ENCODE data around the gene CEP104.

Gene CEP104

GRCh38 chr1:3894626-3895278, 37.7 kb upstream of the CEP104 start:
- DNase-seq (ENCODE audit: low read depth), result no peak

DNA sequence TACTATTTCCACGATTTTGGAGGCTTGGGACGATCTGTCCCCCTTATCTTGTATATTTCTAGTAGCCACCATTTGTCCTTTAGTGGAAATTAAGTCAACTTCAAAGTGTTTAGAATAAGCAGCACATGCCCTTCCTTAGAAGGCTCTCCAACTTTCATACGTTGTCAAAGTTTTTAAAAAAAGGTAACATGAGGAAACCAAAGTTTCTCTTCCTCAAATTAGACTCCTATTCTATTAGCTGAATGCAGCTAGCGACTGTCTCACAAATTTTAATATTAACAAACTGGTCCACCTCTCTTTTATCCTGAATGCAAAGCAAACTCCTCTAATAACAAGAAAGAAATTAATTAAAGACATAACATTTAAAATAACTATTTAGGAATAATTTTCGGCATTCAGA, 36.2 kb upstream of the CEP104 start:
- no peak for DNase-seq (ENCODE audit: low read depth)

- no peak for DNase-seq (ENCODE audit: low read depth)
These were observed 35.7 kb upstream of the CEP104 start for GRCh38 chr1:3892748-3893147.

- no peak for DNase-seq (ENCODE audit: low read depth)
These were observed 34.4 kb upstream of the CEP104 start for GRCh38 chr1:3891329-3891865.

DNA sequence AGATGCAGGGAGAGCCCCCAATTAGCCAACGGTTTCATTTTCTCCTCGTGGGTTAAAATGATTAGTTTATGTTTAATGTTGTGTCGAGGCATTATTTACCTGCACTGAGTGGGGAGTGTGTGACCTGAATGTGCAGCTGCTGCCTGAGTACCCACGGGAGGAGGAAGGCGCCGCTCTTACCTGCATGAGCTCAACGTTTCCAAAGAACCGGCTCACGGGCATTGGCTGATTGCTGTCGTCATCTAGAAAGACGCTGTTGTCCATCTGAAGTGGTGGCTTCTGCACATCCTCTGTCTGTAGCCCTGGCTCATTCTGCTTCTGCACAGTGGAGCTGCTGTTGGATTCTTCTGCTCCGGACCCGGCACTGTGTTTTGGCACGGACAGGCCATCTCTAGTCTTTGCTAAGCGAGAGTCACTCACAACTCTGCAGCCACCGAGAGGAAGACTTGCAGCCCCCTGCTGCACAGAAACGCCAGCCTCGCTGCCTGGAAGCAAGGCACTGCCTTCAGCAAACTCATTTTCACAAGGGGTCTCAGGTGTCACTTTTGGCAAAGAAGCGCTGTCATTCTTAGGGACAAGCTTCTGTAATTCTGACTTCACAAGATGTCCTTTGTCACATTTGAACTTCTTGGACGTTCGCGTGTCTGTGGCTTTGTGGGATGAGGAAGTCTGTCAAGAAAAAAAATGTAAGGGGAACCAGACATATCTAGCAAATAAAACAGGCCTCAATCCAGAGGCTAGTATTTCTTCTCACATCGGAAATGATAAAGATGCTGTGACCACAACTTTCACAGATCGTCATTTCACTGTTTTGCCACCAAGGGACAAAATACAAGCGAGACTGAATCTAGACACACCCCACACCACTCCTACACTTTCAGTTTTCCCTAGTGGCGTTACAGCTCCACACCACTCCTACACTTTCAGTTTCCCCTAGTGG, 33.6 kb upstream of the CEP104 start:
- DNase-seq (ENCODE audit: low read depth), result no peak

- DNase-seq (ENCODE audit: low read depth), result no peak
These were observed 32.9 kb upstream of the CEP104 start for GRCh38 chr1:3889936-3890335.

- no peak for DNase-seq (ENCODE audit: low read depth)
These were observed 31.3 kb upstream of the CEP104 start for GRCh38 chr1:3888301-3888700.

GRCh38 chr1:3886691-3887090, 29.7 kb upstream of the CEP104 start:
- DNase-seq (ENCODE audit: low read depth), result no peak

GRCh38 chr1:3886106-3886670, 29.2 kb upstream of the CEP104 start:
- no peak for DNase-seq (ENCODE audit: low read depth)

DNA sequence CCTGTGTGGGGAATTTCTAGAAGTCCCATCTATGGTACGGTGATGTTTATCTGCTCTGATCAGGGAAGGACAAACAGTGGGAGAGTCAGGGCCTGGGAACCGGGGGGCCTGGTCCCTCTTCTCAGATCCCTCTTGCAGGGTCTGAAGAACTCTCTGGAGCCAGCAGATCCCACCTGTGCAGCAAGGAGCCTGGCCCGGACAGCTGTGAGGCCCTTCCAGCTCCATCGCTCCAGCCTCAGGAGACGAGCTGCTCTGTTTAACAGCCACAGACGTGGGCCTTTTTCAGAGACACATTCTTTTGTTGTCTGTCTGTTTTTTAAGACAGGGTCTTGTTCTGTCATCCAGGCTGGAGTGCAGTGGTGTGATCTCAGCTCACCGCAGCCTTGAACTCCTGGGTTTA, 28.6 kb upstream of the CEP104 start:
- no peak for DNase-seq (ENCODE audit: low read depth)

- no peak for DNase-seq (ENCODE audit: low read depth)
These were observed 28.0 kb upstream of the CEP104 start for GRCh38 chr1:3884966-3885365.

DNA sequence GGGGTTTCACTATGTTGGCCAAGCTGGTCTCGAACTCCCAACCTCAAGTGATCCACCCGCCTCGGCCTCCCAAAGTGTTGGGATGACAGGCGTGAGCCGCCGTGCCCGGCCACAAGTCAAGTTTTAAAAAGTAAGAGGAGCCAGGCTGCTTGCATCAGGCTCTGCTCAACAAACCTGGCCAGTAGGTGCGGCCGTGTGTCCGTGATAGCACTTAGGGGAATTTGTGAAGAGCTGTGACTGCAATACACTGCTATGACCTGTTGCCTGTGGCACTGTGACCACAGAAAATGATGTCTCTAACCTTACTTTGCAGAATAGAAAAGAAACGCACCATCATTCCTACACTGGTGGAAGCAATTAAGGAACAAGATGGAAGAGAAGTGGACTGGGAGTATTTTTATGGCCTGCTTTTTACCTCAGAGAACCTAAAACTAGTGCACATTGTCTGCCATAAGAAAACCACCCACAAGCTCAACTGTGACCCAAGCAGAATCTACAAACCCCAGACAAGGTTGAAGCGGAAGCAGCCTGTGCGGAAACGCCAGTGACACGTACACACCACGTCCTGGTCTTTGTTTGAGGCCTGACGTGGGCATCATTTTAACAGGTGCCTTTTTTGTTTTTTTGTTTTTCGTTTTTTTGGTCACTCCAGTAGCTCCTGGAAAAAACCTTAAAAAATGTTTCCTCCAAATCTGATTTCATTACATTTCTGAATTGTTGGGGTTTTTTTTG, 26.3 kb upstream of the CEP104 start:
- no peak for DNase-seq (ENCODE audit: low read depth)

DNA sequence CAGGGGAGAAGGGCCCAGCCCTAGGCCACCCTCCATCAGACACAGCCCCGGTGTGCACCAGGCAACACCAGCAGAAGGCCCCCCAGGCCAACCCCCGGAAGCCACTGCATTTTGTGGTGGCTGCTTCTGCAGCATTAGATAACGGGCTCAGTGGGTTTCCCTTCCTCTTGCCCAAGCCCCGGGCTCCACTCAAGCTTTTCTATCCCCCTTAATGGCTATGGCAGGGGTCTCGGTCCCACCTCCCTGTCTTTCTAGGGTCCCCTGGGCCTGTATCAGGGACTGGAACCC, 24.1 kb upstream of the CEP104 start:
- DNase-seq (ENCODE audit: low read depth), result no peak

DNA sequence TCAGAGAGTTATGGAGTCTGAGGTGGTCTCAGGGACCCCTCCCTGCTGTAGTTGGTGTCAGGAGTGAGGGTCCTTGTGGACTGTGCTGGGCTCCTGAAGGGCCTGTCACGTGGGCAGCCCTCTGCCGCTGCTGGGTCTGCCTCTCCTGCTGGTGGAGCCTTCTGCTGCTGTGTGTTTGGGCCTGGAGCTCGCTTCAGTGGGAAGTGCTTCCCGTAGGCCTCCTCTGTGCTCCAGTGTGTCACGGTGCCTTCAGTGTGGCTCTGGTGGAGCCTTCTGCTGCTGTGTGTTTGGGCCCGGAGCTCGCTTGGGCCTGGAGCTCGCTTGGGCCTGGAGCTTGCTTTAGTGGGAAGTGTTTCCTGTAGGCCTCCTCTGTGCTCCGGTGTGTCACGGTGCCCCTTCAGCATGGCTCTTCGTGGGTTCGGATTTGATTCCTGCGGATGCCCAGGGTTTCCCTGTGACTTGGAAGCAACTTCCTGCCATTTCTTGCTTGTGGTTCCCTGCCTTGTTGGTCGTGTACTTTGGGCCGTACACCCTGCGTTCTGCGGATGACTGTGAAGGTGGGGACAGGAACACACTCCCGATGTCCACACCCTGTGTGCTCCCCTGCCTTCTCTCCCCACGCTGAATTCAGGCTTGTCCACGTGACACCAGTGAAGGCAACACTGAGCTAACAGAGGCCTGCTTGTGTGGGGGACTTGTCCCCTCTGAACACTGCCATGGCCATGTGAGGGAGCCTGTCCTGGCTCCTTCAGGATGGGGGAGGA, 23.6 kb upstream of the CEP104 start:
- DNase-seq (ENCODE audit: low read depth), result no peak

DNA sequence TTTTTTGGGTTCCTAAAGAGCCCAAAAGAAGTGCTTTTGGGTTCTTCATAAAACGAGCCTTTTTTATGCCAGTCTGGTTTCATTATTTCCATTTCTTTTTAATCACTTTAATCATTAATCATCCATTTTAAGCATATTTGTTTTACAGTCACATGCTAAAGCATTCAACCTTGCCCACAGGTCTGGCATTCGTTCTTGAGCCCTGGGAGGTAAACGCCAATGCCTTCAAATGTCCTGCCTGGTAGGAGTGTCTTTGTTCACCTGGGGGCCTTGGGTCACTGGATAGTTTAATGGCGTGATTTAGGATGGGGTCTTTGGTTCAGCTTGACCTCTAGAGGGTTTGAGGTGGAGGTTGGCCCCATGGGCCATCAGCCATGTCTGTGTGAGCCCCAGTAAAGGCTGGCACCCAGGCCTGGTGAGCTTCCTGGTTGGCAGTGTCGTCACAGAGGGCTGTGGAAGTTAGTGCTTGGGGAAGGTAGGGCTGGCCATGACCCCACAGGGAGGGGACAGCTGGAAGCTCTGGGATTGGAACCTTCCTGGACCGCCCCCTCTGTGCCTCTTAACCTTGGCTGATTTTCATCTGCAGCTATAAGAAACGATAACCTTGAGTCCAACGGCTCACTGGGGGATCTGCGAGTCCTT, 22.9 kb upstream of the CEP104 start:
- no peak for DNase-seq (ENCODE audit: low read depth)

DNA sequence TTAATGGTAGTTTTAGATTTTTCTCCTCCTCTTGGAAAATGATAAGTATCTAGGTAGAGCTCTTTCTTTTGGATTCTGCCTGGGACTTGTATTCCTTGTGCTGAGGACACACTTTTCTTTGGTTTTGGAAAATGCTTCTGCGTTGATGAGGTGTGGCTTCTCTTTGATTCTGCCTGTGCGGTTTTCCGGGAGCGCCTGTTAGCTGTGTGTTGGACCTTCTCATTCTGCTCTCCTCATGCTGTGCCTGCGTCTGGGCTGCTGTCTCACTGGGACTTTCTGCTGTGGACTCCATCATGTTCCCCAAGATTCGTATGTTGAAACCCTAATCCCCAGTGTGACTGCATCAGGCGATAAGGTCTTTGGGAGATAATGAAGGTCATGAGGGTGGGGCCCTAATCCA, 22.1 kb upstream of the CEP104 start:
- DNase-seq (ENCODE audit: low read depth), result no peak

DNA sequence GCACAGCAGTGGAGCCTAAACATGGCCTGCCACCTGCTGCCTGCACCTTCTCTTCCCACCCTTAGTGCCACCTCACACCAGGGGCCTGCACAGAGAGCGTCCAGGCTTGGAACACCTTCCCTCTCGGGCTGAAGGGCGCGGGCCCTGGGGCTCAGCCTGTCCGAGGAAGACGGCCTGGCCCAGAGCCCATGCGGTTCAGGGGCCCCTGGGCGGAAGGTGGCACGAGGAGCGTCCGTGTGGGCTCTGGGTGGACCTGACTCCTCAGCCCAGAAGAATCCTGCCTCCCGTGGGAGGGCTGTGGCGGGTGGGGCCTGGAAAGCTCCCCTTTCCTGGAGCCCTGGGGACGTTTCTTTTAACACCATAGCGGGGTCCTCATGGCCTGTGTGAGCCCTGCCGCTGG, 19.7 kb upstream of the CEP104 start:
- no peak for DNase-seq (ENCODE audit: low read depth)

- DNase-seq (ENCODE audit: low read depth), result no peak
These were observed 17.7 kb upstream of the CEP104 start for GRCh38 chr1:3874736-3875135.

- DNase-seq (ENCODE audit: low read depth), result no peak
These were observed 15.5 kb upstream of the CEP104 start for GRCh38 chr1:3872546-3872945.

DNA sequence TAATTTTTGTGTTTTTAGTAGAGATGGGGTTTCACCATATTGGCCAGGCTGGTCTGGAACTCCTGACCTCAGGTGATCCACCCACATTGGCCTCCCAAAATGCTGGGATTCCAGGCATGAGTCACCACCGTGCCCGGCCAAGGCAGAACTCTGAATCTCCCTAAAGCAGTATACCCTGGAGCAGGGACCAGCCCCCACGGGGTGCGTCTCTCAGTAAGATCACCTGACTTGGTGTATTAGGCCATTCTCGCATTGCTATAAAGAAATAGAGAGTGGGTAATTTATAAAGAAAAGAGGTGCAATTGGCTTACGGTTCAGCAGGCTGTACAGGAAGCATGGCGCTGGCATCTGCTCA, 14.4 kb upstream of the CEP104 start:
- DNase-seq (ENCODE audit: low read depth), result no peak

- DNase-seq (ENCODE audit: low read depth), result no peak
These were observed 12.8 kb upstream of the CEP104 start for GRCh38 chr1:3869751-3870301.
